GM18951 (cell line): ENCODE data around the gene LPCAT1.
"Not testable (repeated sequence)": the region's sequence is repeated elsewhere in the genome, so short reads cannot be mapped to it uniquely, and the experiment has no call there.

Source experiments
- POLR2A ChIP-seq: IDR thresholded peaks from 4 replicates; pipeline ENCODE4 v1.6.1; 2011; ENCODE audit warnings: mild to moderate bottlenecking; ENCODE audit not compliant: insufficient read length, insufficient read depth; ENCODE audit errors: extremely low read depth
- in situ Hi-C: fragments of 300-500 bp; cut with MboI; formaldehyde crosslinking; loops from one replicate; pipeline ENCODE4 v1.12.0; 2022; ENCODE audit warnings: low sequenced_read_pairs, mixed read lengths, inconsistent platforms; ENCODE audit not compliant: unreplicated experiment

The LPCAT1 gene, protein sequence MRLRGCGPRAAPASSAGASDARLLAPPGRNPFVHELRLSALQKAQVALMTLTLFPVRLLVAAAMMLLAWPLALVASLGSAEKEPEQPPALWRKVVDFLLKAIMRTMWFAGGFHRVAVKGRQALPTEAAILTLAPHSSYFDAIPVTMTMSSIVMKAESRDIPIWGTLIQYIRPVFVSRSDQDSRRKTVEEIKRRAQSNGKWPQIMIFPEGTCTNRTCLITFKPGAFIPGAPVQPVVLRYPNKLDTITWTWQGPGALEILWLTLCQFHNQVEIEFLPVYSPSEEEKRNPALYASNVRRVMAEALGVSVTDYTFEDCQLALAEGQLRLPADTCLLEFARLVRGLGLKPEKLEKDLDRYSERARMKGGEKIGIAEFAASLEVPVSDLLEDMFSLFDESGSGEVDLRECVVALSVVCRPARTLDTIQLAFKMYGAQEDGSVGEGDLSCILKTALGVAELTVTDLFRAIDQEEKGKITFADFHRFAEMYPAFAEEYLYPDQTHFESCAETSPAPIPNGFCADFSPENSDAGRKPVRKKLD

DNA sequence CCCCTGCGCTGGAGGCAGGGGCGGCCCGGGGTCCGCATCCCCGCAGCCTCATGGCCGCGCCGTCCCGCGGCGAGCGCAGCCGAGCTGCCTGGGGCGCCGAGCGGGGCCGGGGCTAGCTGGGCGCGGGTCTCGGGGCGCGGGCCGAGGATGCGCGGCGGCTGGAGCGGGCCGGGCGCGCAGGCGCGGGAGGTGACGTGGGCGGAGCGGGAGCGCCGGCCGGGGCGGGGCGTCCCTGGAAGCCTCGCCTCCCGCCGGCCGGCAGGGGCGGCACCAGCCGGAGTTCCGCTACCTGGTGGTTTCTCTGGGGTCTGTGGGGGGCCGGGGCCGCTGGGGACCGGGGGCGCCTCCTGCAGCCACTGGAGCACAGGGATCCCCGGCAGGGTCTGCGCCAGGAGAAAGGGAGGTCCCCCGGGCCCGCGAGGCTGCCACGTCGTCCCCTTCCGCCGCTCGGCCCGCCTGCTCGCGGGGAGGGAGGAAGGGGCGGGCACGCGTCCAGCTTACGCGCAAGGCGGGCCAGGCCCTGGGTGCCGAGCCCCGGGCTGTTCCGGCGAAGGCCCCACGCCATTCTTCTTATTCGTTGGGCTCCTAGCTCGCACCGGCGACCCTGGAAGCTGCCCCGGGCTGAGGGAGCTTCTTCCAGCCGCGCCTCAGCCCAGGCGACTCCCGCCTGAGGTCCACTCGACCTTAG, at the start of gene LPCAT1:
TSS of gene LPCAT1 (minus strand) at position 168 of the 688 bp plus-strand sequence. CDS start at position 52, 116 bp downstream.
- in situ Hi-C loops, result no loop called here
- TF ChIP-seq POLR2A, result peak; percentile 73

DNA sequence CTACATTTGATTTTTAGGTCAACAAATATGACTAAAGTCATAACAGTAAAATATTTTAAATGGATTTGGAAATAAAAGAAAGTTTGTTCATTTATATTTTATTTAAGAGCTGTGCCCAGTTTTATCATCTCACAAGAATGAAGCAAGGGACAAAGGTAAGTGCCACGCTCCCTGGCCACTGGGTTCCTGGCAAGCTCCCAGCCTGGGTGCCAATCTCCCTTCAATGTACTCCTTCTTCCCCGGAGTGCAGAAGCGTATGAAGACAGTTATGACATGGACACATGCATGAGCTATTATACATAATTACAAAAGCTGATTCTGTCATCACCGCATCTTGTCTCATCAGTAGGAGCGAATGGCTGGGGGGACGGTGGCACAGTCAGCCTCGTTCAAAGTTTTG, 48.1 kb upstream of the LPCAT1 start:
- in situ Hi-C loops, result not testable (repeated sequence)

DNA sequence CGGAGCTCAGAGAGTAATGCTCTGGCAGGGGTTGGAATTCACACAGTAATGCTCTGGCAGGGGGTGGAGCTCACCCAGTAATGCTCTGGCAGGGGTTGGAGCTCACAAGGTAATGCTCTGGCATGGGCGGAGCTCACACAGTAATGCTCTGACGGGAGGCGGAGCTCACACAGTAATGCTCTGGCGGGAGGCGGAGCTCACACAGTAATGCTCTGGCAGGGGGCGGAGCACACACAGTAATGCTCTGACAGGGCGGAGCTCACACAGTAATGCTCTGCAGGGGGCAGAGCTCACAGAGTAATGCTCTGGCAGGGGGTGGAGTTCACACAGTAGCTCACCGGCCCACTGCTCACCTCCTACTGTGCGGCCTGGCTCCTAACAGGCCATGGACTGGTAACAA, 47.2 kb upstream of the LPCAT1 start:
- in situ Hi-C loops, result no loop called here
- TF ChIP-seq POLR2A, result no peak

DNA sequence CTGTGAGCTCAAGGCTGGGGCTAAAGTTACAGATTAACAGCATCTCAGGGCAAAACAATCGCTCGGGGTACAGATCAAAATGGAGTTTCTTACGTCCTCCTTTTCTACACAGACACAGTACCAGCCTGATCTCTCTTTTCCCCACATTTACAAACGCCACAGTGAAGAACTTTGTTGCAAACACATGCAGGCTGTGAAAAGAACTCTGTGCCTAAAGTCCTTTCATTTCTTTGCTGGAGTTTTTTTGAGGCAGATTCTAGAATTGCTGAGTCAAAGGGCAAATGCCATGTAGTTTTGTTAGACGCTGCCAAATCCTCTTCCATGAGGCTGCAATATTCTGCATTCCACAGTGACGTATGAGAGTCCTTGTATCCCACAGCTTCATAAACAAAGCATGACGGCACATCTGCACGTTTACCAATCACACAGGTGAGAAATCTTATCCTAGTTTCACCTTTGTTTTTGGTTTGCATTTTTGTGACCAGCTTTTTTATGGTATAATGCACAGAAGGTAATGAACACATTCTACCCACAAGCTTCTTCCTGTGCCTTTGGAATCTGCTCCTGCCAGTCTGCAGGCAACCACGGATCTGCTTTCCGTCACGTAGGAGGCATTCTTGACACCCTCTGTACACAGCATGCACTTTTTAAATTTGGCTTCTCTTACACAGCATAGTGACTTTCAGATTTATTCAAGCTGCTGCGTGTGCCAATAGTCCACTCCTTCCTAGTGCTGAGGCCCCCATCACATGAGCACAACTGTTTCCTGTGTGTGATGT, 44.6 kb upstream of the LPCAT1 start:
- in situ Hi-C loops, result loop anchor here (5.0 kb wide), 1 partner anchor 1306 kb away; no protein-coding TSS in a partner anchor
- TF ChIP-seq POLR2A, result no peak

DNA sequence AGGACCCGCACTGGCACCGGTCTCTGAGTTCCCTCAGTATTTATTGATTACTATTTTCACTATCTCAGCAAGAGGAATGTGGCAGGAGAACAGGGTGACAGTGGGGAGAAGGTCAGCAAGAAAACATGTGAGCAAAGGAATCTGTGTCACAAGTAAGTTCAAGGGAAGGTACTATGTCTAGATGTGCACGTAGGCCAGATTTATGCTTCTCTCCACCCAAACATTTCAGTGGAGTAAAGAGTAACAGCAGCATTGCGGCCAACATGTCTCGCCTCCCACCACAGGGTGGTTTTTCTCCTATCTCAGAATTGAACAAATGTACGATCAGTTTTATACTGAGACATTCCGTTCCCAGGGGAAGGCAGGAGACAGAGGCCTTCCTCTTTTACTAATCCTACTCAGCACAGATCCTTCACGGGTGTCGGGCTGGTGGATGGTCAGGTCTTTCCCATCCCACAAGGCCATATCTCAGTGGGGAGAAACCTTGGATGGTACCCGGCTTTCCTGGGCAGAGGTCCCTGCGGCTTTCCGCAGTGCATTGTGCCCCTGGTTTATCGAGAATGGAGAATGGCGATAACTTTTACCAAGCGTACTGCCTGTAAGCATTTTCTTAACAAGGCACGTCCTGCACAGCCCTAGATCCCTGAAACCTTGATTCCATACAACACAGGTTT, 43.9 kb upstream of the LPCAT1 start:
- in situ Hi-C loops, result loop anchor here (5.0 kb wide), 1 partner anchor 1305 kb away; no protein-coding TSS in a partner anchor

DNA sequence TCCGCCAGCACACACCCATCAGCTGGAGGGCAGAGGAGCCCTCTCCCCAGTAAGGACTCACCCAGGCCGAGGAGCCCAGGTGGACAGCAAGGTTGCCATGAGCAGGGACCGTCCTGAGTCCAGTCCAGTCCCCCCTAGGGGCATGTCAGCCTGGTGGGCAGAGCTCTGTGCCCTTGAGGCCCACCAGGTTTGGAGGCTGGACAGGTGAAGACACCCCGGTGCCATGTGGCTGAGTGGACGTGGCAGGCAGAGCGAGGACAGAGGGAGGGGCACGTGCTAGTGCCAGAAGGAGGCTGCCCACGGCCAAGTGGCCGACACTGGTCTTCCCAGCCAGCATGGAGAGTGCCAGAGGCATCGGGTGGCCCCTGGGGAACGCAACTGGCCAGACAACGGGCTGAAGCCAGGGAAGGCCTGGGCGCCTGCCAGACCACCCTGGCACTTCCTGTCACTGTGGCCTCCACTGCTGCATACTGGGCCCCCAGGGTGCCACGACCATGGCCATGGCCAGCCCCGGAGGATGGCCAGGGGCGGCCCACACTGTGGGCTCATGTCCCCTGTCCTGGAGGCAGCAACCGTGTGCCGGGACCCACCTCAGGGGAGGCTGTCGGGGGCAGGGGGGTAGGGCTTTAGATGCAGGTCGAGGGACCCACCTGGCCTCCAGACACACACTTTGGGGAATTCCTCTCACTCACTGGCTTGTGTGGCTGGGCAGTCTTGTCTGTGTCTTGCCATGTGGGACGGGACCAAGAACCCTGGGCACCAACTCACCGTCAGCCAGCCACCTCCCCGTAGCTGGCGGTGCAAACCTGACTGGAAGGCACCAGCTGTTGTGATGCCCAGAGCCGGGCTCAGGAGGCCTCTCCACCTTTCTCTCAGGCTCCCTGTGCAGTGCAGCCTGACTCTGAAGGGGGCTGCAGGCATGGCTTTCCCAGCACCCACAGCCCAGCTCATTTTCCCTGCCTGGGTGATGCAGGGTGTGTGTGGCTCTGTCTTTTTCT, 42.3 kb upstream of the LPCAT1 start:
- no peak for TF ChIP-seq POLR2A
- in situ Hi-C loops, result loop anchor here (5.0 kb wide), 1 partner anchor 1304 kb away; no protein-coding TSS in a partner anchor

DNA sequence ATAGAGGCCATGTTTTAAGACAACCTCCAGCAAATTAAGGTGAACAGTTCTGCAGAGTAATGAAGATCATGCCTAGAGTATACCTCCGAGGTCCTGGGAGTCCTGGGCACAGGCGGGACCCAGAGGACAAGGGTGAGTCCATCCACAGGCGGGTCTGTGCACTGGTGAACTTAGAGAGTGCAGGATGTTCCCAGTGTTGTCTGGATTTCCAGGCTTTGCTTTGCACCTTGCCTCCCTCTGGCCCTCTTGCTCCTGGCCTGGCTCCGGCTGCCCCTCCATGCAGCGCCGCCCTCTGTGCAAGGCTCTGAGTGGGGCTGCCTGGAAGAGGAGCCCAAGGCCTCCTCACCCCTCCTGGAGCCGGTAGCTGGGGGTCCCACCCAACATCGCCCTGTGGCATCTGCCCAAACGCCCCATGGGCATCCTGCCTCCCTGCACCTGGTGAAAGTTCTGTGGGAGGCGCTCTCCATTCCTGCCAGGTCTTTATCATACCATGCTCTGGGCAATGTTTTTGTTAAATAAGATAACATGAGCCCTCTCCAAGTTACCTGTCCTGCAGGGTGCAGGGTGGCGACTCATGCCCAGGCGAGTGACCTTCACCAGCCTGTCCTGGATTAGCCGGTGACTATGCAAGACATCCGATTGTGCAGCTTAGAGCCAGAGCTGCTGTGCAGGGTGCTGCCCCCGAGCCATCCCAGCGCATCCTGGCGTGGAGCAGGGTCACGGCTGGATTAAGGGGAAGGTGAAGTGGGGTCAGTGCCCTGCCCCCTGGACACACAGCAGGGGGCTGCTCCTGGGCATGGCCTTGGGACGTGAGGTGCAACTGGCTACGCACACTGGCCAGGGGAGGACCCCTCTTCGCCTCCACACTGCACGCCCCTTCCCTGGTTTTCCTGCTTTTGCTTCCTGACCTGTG, 41.3 kb upstream of the LPCAT1 start:
- TF ChIP-seq POLR2A, result no peak
- in situ Hi-C loops, result loop anchor here (5.0 kb wide), 1 partner anchor 1303 kb away; no protein-coding TSS in a partner anchor

DNA sequence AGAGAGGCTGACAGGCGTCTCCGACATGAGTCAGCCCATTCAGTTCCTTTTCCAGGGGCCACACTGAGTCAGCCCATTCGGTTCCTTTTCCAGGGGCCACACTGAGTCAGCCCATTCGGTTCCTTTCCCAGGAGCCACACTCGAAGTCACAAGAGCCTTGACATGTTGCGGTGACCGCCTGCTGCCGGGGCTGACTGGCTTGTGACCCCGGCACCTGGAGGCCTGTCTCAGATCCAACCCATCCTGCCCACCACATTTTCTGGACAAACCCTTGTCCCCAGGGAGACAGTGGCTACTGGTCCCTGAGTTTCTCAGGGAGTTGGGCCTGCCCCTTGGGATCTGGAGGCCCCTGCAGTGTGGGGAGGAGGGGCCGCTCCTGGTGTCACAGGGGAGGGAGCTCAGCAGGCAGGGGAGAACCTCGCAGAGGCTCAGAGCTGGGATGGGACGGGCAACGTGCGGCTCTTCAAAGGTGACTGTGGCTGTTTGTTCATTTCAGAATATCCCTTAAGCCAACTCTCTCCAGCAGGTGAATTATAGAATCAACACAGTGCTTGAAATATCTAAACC, 40.5 kb upstream of the LPCAT1 start:
- no peak for TF ChIP-seq POLR2A
- in situ Hi-C loops, result no loop called here

DNA sequence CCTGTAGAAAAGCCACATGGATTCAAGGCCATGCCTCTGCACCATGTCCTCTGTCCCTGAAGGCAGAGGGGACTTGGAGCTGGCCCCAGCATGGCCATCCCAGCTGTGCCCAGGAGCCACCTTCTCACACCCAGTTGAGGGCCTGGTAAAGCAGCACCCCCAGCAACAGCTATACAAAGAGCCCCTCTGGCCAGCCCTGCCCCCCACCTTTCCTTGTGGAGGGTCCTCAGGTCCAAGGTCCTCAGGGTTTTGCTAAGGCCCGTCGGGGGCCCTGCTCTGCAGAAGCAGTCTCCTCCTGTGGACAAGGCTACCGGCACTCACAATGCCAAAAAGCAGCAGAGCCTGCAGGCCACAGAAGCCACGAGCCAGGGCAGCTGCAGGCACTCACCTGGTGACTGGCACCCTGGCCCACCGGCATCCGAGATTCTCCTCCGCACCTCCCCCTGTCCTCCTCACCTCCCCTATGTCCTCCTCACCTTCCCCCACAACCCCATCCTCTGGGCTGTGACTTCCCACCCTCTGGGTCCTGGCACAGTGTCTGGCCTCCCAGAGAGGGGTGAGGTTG, 39.9 kb upstream of the LPCAT1 start:
- in situ Hi-C loops, result no loop called here
- TF ChIP-seq POLR2A, result no peak

DNA sequence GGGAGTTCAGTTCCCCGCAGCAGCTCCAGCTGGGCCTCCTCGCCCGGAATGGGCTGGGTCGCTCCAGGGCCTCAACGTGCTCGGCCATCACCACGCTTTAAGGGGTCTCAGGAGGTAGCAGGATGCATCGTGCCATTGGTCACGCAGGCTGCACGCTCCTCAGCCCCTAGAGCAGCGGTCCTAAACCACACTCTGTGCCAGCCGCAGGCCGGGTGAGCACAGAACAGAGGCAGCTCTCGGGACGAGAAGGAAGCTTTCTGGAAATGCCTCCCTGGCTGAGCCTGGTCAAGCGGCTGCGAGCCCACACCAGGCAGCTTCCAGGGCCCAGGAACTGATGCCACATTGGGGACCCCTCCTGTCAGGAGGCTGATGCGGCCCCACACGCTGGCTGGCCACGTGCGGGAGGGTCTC, 39.3 kb upstream of the LPCAT1 start:
- in situ Hi-C loops, result no loop called here
- TF ChIP-seq POLR2A, result no peak
